Limb (tissue), 2 donors: Measurements from ENCODE around the gene EHD4.

Experiments
- DNase-seq, 2 donors: peaks; one replicate each; pipeline ENCODE4 v3.0.0-alpha.2; 2016; ENCODE audit errors: extremely low spot score in 2 of 2

EHD4 gene

GRCh38 chr15:41919954-41920538, 52.3 kb downstream of the EHD4 start:
- DNase-seq, result no peak

- no peak for DNase-seq
These were observed 53.0 kb downstream of the EHD4 start for GRCh38 chr15:41919201-41919820.

GRCh38 chr15:41918506-41919126, 53.7 kb downstream of the EHD4 start:
- DNase-seq, result no peak

GRCh38 chr15:41917767-41918430, 54.5 kb downstream of the EHD4 start:
- DNase-seq, result no peak

- DNase-seq, result no peak
These were observed 56.9 kb downstream of the EHD4 start for GRCh38 chr15:41915255-41915994.

- no peak for DNase-seq
These were observed 57.9 kb downstream of the EHD4 start for GRCh38 chr15:41914411-41914810.

- DNase-seq, result no peak
These were observed 59.1 kb downstream of the EHD4 start for GRCh38 chr15:41913256-41913655.

- no peak for DNase-seq
These were observed 60.5 kb downstream of the EHD4 start for GRCh38 chr15:41911691-41912345.

GRCh38 chr15:41908736-41909461, 63.5 kb downstream of the EHD4 start:
- DNase-seq, result no peak

- no peak for DNase-seq
These were observed 65.2 kb downstream of the EHD4 start for GRCh38 chr15:41907141-41907540.

GRCh38 chr15:41906608-41907007, 65.7 kb downstream of the EHD4 start:
- DNase-seq, result no peak

- DNase-seq, result no peak
These were observed 67.1 kb downstream of the EHD4 start for GRCh38 chr15:41905036-41905793.

- peak; percentile 76 to 85 for DNase-seq
These were observed 67.8 kb downstream of the EHD4 start for GRCh38 chr15:41904541-41905005.

- no peak for DNase-seq
These were observed 68.6 kb downstream of the EHD4 start for GRCh38 chr15:41903782-41904181.

- no peak for DNase-seq
These were observed 70.9 kb downstream of the EHD4 start for GRCh38 chr15:41901431-41901830.

- no peak for DNase-seq
These were observed 71.6 kb downstream of the EHD4 start for GRCh38 chr15:41900526-41901380.

GRCh38 chr15:41899854-41900442, 72.4 kb downstream of the EHD4 start:
- DNase-seq, result no peak

GRCh38 chr15:41897363-41897799, 75.0 kb downstream of the EHD4 start:
- DNase-seq, result no peak
